HEK293T (cell line): ENCODE measurements around the gene PRKG1.
"Not testable (repeated sequence)": the region's sequence is repeated elsewhere in the genome, so short reads cannot be mapped to it uniquely, and the experiment has no call there.

Source experiments
- CTCF ChIA-PET: fragments of 350-600 bp; formaldehyde crosslinking; extraction: SDS; loops from one replicate; lab custom pipeline; 2021; ENCODE audit warnings: antibody characterized with exemption, inconsistent platforms; lab: Yijun Ruan, JAX
- POLR2A ChIA-PET: fragments of 350-600 bp; formaldehyde crosslinking; extraction: SDS; loops from one replicate; lab custom pipeline; 2020; ENCODE audit warnings: antibody characterized with exemption, inconsistent platforms; lab: Yijun Ruan, JAX
- DNase-seq: peaks from one replicate; pipeline ENCODE4 v3.0.0; 2012; ENCODE audit warnings: mixed read lengths; ENCODE audit errors: extremely low spot score
- ARNT ChIP-seq: fragments of 450-650 bp; IDR thresholded peaks from 2 replicates; pipeline ENCODE4 v1.6.1; 2017; ENCODE audit warnings: mild to moderate bottlenecking
- BHLHE40 ChIP-seq: fragments of 450-650 bp; IDR thresholded peaks from 2 replicates; pipeline ENCODE4 v1.6.1; 2016; ENCODE audit warnings: mild to moderate bottlenecking, moderate library complexity, borderline replicate concordance
- CTBP1 ChIP-seq: fragments of 450-650 bp; IDR thresholded peaks from 2 replicates; pipeline ENCODE4 v1.6.1; 2016; ENCODE audit warnings: borderline replicate concordance
- ELF4 ChIP-seq: fragments of 450-650 bp; IDR thresholded peaks from 2 replicates; pipeline ENCODE4 v1.6.1; 2017; ENCODE audit warnings: antibody characterized with exemption
- FOXA1 ChIP-seq: fragments of 450-650 bp; IDR thresholded peaks from 2 replicates; pipeline ENCODE4 v1.6.1; 2016; ENCODE audit warnings: mild to moderate bottlenecking
- FOXK2 ChIP-seq: fragments of 450-650 bp; IDR thresholded peaks from 2 replicates; pipeline ENCODE4 v1.6.1; 2016; ENCODE audit warnings: mild to moderate bottlenecking
- FOXM1 ChIP-seq: fragments of 450-650 bp; IDR thresholded peaks from 2 replicates; pipeline ENCODE4 v1.6.1; 2017; ENCODE audit warnings: mild to moderate bottlenecking, borderline replicate concordance
- HDGF ChIP-seq: fragments of 450-650 bp; IDR thresholded peaks from 2 replicates; pipeline ENCODE4 v1.6.1; 2017; ENCODE audit warnings: antibody characterized with exemption, borderline replicate concordance
- L3MBTL2 ChIP-seq: fragments of 450-650 bp; conservative IDR thresholded peaks from 2 replicates; pipeline ENCODE4 v1.6.1; 2016; ENCODE audit warnings: mild to moderate bottlenecking
- LEF1 ChIP-seq: fragments of 450-650 bp; IDR thresholded peaks from 2 replicates; pipeline ENCODE4 v1.6.1; 2017; ENCODE audit warnings: mild to moderate bottlenecking, borderline replicate concordance
- NFRKB ChIP-seq: fragments of 450-650 bp; IDR thresholded peaks from 2 replicates; pipeline ENCODE4 v1.6.1; 2016; ENCODE audit warnings: mild to moderate bottlenecking, moderate library complexity
- SP1 ChIP-seq: fragments of 450-650 bp; IDR thresholded peaks from 2 replicates; pipeline ENCODE4 v1.6.1; 2017
- SUZ12 ChIP-seq: fragments of 450-650 bp; IDR thresholded peaks from 2 replicates; pipeline ENCODE4 v1.6.1; 2016; ENCODE audit warnings: mild to moderate bottlenecking
- TARDBP ChIP-seq: fragments of 450-650 bp; IDR thresholded peaks from 2 replicates; pipeline ENCODE4 v1.6.1; 2016
- ZNF384 ChIP-seq: fragments of 450-650 bp; IDR thresholded peaks from 2 replicates; pipeline ENCODE4 v1.6.1; 2016
- TF ChIP-seq, protein P1 (sequence below): fragments of 450-650 bp; IDR thresholded peaks from 2 replicates; pipeline ENCODE4 v1.6.1; 2016

Gene PRKG1

DNA sequence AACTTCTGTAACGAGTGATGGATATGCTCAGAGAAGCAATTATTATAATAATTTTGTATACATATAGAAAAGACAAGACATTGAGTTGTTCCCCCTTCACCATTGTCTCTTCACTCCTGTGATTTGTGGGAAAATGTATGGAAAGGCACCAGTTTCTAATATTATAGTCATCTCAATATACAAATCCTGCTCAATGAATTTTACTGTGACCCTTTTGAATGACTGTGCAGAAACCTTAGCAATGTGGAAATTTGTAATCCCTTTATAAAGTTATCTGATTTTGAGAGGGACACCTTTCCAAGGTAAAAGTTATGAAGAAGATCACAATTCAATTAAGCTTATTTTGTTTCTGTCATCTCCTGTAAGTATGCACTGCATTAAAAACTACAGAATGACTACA is 1165.5 kb downstream of the PRKG1 start:
- no peak for DNase-seq
- ChIA-PET POLR2A (no interaction called here), CTCF (interaction anchor here (0.6 kb wide), 1 partner anchor 200 kb away, joined by 4 read pairs; no protein-coding TSS in a partner anchor)
- no peak for TF ChIP-seq LEF1

DNA sequence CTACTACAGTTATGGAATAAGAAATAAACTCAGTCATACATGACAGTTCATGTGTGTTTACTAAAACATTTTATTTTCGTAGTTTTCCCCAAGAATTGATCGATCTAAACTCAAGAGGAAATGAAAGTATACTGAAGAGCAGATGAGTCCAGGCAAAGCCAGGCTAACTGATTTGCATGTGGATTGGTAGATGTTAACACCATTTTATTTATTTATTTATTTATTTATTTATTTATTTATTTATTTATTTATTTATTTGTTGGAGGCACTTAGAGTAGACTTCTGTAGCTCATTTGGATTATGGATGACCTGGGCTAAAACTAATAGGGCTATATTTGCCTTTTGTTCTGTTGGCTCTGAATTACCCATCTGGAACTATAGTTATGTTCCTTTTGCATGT is 1171.3 kb downstream of the PRKG1 start:
- no peak for DNase-seq
- ChIA-PET CTCF (no interaction called here), POLR2A (no interaction called here)
- TF ChIP-seq ZNF384, result no peak
- TF ChIP-seq ELF4, result no peak
- no peak for TF ChIP-seq FOXK2
- TF ChIP-seq SUZ12, result no peak

DNA sequence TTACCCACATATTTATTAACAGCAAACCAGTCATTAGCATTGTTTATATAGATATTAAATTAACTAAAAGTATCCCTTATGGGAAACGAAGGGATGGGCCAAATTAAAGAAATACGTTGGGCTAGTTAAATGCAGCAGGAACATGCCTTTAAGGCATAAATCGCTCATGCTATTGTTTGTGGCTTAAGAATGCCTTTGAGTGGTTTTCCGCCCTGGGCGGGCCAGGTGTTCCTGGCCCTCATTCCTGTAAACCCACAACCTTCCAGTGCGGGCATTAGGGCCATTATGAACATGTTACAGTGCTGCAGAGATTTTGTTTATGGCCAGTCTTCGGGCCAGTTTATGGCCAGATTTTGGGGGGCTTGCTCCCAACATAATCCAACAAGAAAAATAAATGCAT is 1173.6 kb downstream of the PRKG1 start:
- POLR2A ChIA-PET, DNase-seq, CTCF ChIA-PET: not testable (repeated sequence)

DNA sequence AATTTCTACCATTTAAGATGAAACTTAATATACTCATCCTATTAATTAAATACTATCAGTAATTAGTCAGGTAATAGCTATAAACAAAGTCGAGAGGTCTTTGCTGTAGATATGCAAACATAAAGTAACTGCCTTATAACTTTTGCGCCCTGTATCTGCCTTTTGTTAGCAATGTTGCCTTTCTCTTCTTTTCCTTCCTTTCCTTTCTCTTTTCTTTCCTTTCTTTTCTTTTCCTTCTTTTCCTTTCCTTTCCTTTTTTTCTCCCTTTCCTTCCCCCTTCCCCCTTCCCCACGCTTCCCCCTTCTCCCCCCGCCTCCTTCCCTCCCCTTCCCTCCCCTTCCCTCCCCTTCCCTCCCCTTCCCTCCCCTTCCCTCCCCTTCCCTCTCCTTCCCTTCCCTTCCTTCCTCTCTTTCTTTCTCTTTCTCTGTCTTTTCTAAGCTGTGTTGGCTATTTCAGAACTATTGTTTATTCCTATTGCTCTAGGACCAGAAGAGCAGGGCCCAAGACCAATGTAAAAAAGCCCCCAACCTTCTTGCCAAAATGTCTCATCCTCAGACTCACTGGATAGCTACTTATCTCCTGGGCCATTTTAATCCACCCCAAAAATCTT is 1174.5 kb downstream of the PRKG1 start:
- ChIA-PET CTCF (no interaction called here), POLR2A (no interaction called here)
- DNase-seq, result no peak
- no peak for TF ChIP-seq LEF1
- TF ChIP-seq CTBP1, result no peak
- TF ChIP-seq FOXM1, result no peak
- no peak for TF ChIP-seq SUZ12
- TF ChIP-seq TARDBP, result no peak
- TF ChIP-seq ELF4, result no peak
- TF ChIP-seq FOXA1, result no peak
- no peak for TF ChIP-seq SP1
- no peak for TF ChIP-seq ARNT
- no peak for TF ChIP-seq FOXK2
- no peak for TF ChIP-seq ZNF384
- TF ChIP-seq, protein P1, sequence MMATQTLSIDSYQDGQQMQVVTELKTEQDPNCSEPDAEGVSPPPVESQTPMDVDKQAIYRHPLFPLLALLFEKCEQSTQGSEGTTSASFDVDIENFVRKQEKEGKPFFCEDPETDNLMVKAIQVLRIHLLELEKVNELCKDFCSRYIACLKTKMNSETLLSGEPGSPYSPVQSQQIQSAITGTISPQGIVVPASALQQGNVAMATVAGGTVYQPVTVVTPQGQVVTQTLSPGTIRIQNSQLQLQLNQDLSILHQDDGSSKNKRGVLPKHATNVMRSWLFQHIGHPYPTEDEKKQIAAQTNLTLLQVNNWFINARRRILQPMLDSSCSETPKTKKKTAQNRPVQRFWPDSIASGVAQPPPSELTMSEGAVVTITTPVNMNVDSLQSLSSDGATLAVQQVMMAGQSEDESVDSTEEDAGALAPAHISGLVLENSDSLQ, result no peak
- TF ChIP-seq HDGF, result no peak
- TF ChIP-seq NFRKB, result no peak
- TF ChIP-seq BHLHE40, result no peak
- TF ChIP-seq L3MBTL2, result no peak

DNA sequence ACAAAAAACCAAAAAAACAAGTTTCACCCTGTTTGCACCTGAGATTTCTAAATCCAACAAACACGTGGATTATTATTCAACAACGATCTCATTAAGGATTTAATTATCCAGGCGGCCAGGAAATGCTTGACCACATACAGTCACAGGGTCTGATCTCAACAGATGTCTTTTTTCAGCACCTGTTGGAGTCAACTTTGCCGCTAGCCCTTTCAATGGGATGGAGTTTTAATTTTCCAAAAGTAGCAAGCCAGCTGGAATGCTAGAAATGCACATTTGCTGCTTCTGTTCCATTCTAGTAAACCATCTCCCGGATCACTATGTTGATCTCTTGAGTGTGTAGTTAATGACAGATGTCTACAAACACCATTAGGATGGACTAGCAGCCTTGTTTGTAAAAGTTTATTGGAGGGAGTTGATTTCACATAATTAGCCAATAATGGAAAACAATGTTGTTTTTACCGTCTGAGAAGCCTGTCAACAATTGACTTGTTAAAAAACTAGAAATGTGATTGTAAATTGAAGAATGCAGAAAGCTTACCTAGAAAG is 1175.6 kb downstream of the PRKG1 start:
- ChIA-PET POLR2A (no interaction called here), CTCF (no interaction called here)
- no peak for DNase-seq
- no peak for TF ChIP-seq FOXA1
- TF ChIP-seq HDGF, result no peak
- TF ChIP-seq LEF1, result no peak
- no peak for TF ChIP-seq TARDBP
- no peak for TF ChIP-seq ELF4

DNA sequence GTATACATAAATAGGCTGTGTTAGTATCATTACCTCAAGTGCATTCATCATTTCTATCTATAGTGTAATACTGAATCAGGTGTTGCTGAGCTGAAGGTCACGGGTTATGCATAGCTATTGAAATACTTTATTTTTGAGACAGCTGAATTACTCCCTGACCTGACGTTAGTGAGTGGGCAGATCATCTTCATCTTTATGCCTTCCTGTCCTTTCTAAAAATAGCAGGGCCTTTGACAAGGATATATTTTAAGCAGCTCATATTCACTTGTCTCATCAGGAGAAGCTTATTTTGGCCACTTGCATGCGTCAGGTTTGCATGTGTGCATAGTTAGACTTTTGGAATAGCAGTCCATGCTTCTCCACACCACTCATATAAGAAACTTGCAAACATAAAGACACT is 1176.2 kb downstream of the PRKG1 start:
- DNase-seq, result no peak
- TF ChIP-seq SP1, result no peak
- no peak for TF ChIP-seq ARNT
- no peak for TF ChIP-seq ZNF384
- no peak for TF ChIP-seq CTBP1
- CTCF ChIA-PET, result interaction anchor here (1.0 kb wide), 1 partner anchor 34 kb away, joined by 3 read pairs; no protein-coding TSS in a partner anchor
- POLR2A ChIA-PET, result no interaction called here

DNA sequence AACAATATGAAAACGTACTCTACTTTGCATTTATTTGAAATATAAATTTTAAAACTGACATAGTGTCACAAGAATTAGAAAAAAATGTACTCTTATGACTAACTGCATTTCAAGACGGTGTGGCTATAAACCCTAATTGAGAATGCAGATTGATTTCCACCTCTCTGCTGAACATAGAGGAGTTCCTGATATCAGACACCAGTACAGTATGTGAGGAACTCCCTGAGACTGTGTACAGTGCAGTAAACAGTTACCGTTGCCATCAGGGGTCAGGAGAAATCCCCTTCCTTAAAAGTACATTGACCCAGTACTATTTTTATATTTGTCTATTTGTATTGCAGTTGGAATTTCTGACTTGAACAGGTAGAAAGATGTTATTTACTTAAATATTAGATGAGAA is 1178.0 kb downstream of the PRKG1 start:
- TF ChIP-seq ARNT (no peak), ELF4 (no peak), ZNF384 (no peak), FOXM1 (no peak), NFRKB (no peak), FOXA1 (no peak)
- TF ChIP-seq, protein P1, result no peak
- no peak for DNase-seq
- ChIA-PET POLR2A (no interaction called here), CTCF (no interaction called here)

DNA sequence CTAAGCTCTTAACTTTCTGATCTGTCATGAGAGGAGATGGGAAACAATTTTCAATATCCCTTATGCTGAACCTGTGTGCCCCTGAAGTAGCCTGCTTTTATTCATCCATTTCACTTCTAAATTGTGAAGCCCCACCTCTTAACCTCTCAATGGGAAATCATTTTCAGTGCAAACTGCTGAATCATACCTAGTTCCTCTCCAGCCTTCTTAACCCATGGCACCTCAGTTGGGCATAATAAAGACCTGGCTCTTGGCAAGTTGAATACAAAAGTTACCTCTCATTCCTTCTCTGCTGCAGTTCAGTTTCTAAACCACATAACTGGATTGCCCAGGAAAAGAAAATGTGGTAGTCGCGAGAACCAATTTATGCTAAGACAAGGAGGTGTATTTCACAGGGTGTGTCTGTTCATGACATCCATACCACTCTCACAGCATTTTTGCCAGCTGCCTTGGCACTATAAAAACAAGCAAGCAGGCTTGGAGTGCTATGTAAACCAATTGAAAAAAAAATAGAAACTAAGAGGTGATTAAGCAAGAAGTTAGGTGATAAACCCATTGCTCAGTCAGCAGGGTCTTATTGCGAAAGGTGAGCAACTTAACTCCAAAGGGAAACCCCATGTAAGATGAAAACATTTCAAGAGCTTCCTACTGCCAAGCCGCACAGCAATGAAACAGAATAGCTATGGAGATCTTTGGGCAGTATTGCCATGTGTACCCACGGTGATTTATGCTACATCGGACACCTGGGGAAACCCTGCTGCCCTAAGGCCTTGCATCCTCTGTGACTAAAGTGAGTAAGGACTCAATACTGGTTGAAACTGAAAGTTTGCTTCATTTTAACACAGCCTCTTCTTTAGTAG is 1182.8 kb downstream of the PRKG1 start:
- ChIA-PET POLR2A (no interaction called here), CTCF (no interaction called here)
- no peak for DNase-seq
- no peak for TF ChIP-seq TARDBP
